Vagina (tissue), 2 donors: ENCODE data around the gene ESPN.

ENCODE experiments used
- CTCF ChIP-seq, 3 experiments: fragments of 450-650 bp in 2 of 3; fragments of 200-600 bp in 1 of 3; sonication (generic) in 1 of 3; IDR thresholded peaks; one replicate each; pipeline ENCODE4 v1.5.1; 2017 to 2019; ENCODE audit warnings: antibody characterized with exemption in 3 of 3, mild to moderate bottlenecking in 2 of 3, moderate library complexity in 2 of 3
- POLR2A ChIP-seq, 2 donors: fragments of 450-650 bp; IDR thresholded peaks; one replicate each; pipeline ENCODE4 v1.6.1; 2017; ENCODE audit warnings: antibody characterized with exemption in 2 of 2, mild to moderate bottlenecking in 2 of 2, moderate library complexity in 2 of 2
- POLR2AphosphoS5 ChIP-seq, 2 donors: sonication (generic); formaldehyde crosslinking; IDR thresholded peaks; one replicate each; pipeline ENCODE4 v1.9.0; 2017; ENCODE audit warnings: antibody characterized with exemption in 2 of 2, mild to moderate bottlenecking in 2 of 2, low read depth in 1 of 2; ENCODE audit not compliant: insufficient read depth in 1 of 2

DNA sequence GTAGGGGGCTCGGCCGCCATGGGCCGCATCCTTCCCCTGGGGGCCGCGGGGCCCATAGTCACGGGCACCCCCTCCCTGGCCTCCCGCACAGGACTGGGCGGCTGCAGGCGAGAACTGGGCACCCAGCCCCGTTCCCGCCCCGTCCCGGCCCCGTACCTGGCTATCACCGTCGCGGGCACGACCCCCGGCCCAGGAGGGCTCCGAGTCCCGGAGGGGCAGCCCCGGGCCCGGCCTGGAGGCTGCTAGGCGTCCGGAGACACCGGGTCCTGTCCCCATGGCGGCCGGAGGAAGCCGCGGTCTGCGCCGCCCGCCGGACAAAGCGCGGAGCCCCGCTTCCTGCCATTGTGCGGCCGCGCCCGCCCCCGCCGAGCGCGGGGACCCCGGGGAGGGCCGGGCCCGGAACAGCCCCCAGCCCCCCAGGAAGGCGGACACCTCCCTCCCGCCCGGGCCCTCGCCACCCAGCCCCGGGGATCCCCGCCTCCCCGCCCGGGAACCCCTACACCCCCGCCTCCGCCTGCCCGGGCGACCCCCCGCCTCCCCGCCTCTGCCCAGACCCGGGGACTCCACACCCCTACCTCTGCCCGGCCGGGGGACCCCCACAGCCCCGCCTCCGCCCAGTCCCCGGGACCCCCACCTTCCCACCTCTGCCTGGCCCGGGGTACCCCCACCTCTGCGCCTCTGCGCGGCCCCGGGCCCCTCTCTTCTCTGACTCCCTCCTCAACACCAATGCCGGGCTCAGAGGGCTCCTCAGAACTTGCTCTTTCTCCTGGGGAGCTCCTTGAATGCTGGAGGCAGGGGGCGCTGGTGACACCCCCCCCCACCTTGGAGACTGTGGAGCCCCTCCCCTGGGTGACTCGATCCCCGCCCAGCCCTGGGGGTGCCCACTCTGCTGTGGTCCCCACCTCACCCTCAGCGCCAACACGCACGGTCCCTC, 60.9 kb downstream of the ESPN start:
- no peak for TF ChIP-seq POLR2AphosphoS5 (IDR thresholded peaks at IDR 0.05; ENCODE audit: insufficient read depth in 1 of 2, low read depth in 1 of 2)
- no peak for TF ChIP-seq CTCF (IDR thresholded peaks at IDR 0.05)
- no peak for TF ChIP-seq POLR2A (IDR thresholded peaks at IDR 0.05)
